Naive thymus-derived CD4-positive, alpha-beta T cell (primary cell): ENCODE results near the gene C2CD3. TPM values are rescaled to one million over a fixed set of nuclear protein-coding genes. Genes with fewer than 3 reads are reported as not detected.

ENCODE experiments used
- ATAC-seq: fragments of 150-1000 bp; cut with Tn5 transposase; 2 replicates; pipeline ENCODE4 v1.10.0; 2021; ENCODE audit warnings: mild to moderate bottlenecking, moderate library complexity
- CTCF ChIA-PET: fragments of 350-600 bp; sonication (Branson Sonifier 250); formaldehyde crosslinking; loops from one replicate; lab custom pipeline; 2021; ENCODE audit warnings: antibody characterized with exemption; lab: Charles Lee
- POLR2A ChIA-PET: fragments of 350-600 bp; sonication (Branson Sonifier 250); formaldehyde crosslinking; loops from one replicate; lab custom pipeline; 2021; ENCODE audit warnings: antibody characterized with exemption, inconsistent platforms; lab: Charles Lee
- DNase-seq, 9 donors: peaks; one replicate each; pipeline versions ENCODE4 v3.0.0 to v3.0.0-alpha.2; 2020 to 2022; ENCODE audit warnings: mixed read lengths in 1 of 9
- H3K27ac ChIP-seq: one replicate; pipeline ENCODE4 v1.7.0; 2013; ENCODE audit warnings: mild to moderate bottlenecking, low read depth, low read length, moderate library complexity
- H3K27me3 ChIP-seq, 2 donors: one replicate each; pipeline ENCODE4 v1.7.0; 2013; ENCODE audit warnings: low read length in 2 of 2, mild to moderate bottlenecking in 2 of 2, moderate library complexity in 2 of 2; ENCODE audit not compliant: control insufficient read depth in 2 of 2, insufficient read depth in 2 of 2
- H3K36me3 ChIP-seq, 3 experiments: 1 replicate in 2 of 3; 2 replicates in 1 of 3; pipeline ENCODE4 v1.7.0; 2013; ENCODE audit warnings: low read length in 3 of 3, mild to moderate bottlenecking in 3 of 3, moderate library complexity in 1 of 3; ENCODE audit not compliant: insufficient read depth in 3 of 3, control insufficient read depth in 2 of 3
- H3K4me1 ChIP-seq, 2 donors: one replicate each; pipeline ENCODE4 v1.7.0; 2013; ENCODE audit warnings: low read length in 2 of 2, mild to moderate bottlenecking in 2 of 2, moderate library complexity in 1 of 2; ENCODE audit not compliant: control insufficient read depth in 2 of 2, insufficient read depth in 2 of 2
- H3K4me3 ChIP-seq: 2 replicates; pipeline ENCODE4 v1.7.0; 2013; ENCODE audit warnings: mild to moderate bottlenecking, low read length
- H3K9me3 ChIP-seq, 3 experiments: 1 replicate in 2 of 3; 2 replicates in 1 of 3; pipeline ENCODE4 v1.7.0; 2013; ENCODE audit warnings: low read length in 3 of 3; ENCODE audit not compliant: control insufficient read depth in 2 of 3
- H3K27ac Mint-ChIP-seq, 9 donors: one replicate each; pipeline ENCODE4 v1.8.0; 2020 to 2022; ENCODE audit warnings: mixed read lengths in 9 of 9, mild to moderate bottlenecking in 8 of 9, moderate library complexity in 5 of 9, inconsistent platforms in 2 of 9
- H3K27me3 Mint-ChIP-seq, 5 donors: one replicate each; pipeline ENCODE4 v1.8.0; 2021 to 2022; ENCODE audit warnings: mixed read lengths in 5 of 5, mild to moderate bottlenecking in 1 of 5
- H3K36me3 Mint-ChIP-seq, 5 donors: one replicate each; pipeline ENCODE4 v1.8.0; 2020 to 2022; ENCODE audit warnings: mixed read lengths in 5 of 5, mild to moderate bottlenecking in 3 of 5, inconsistent platforms in 1 of 5
- H3K4me1 Mint-ChIP-seq, 7 donors: one replicate each; pipeline ENCODE4 v1.8.0; 2020 to 2022; ENCODE audit warnings: mixed read lengths in 7 of 7, mild to moderate bottlenecking in 3 of 7, inconsistent platforms in 1 of 7
- H3K4me3 Mint-ChIP-seq, 10 donors: one replicate each; pipeline ENCODE4 v1.8.0; 2020 to 2022; ENCODE audit warnings: mild to moderate bottlenecking in 10 of 10, mixed read lengths in 10 of 10, moderate library complexity in 6 of 10, inconsistent platforms in 2 of 10
- H3K9me3 Mint-ChIP-seq, 11 donors: one replicate each; pipeline ENCODE4 v1.8.0; 2020 to 2022; ENCODE audit warnings: mixed read lengths in 11 of 11, mild to moderate bottlenecking in 4 of 11, inconsistent platforms in 1 of 11, moderate library complexity in 1 of 11
- intact Hi-C, 2 donors: fragments of 100-400 bp; cut with micrococcal nuclease; formaldehyde crosslinking; loops; one replicate each; pipeline ENCODE4 v1.15.1; 2023
- polyA plus RNA-seq, 2 donors: library from polyadenylated mRNA; unstranded; fragments of 300-500 nt; fragmentation: Illumina TruSeq; gene quantifications; one replicate each; pipeline ENCODE4 v1.2.3, GENCODE V29; 2021
- total RNA-seq, 6 experiments: library from RNA in 5 of 6; stranded (reverse) in 5 of 6; gene quantifications; 1 replicate in 5 of 6; 2 replicates in 1 of 6; pipeline ENCODE4 v1.2.3 and lab custom pipeline; 2021 to 2026

Gene C2CD3
- total and polyA plus RNA-seq, 7 experiments from 2014 or later: 8.0 to 42.5 (median 34.6) TPM

DNA sequence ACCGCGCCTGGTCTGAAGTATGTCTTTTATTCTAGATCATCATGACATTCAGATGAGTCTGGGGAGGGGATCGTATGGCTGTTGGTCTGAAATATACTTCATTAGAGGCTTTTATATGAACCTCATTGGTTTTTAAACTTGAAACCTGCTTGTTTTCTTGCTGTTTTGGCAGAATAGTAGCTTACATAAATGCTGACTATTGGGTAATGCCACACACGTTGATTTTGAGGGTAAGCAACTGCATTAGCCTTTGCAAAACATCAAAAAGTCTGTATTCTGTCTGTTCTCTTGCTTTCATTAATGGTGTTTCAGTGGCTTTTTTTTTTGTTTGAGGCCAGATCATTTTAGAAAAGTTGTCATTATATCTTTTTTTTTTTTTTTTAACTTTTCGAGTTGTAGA lies 14.5 kb upstream of the C2CD3 start:
- Mint-ChIP-seq H3K4me3 (no peak overlapping the region), H3K27ac (peak overlapping the region in 1 of 9 donors; percentile 46), H3K27me3 (no peaks in the 10 kb centered on the region), H3K4me1 (peaks cover 9 to 27% (median 20%) of the 10 kb centered on the region in 7 donors), H3K36me3 (peaks cover 10 to 36% (median 31%) of the 10 kb centered on the region in 5 donors), H3K9me3 (peaks cover 0 to 8% (median 2%) of the 10 kb centered on the region in 11 donors)
- DNase-seq (no peak), ATAC-seq (no peak)
- intact Hi-C loops: no loop called here
- Histone ChIP-seq H3K27ac (no peak overlapping the region), H3K36me3 (peaks cover 0 to 4% (median 0%) of the 10 kb centered on the region in 3 experiments), H3K4me3 (no peak overlapping the region), H3K27me3 (no peaks in the 10 kb centered on the region), H3K4me1 (no peaks in the 10 kb centered on the region), H3K9me3 (peaks cover 0 to 2% (median 0%) of the 10 kb centered on the region in 3 experiments)
- ChIA-PET CTCF (interaction anchor here (0.8 kb wide), 1 partner anchor 11 kb away, joined by 3 read pairs; no protein-coding TSS in a partner anchor), POLR2A (no interaction called here)

DNA sequence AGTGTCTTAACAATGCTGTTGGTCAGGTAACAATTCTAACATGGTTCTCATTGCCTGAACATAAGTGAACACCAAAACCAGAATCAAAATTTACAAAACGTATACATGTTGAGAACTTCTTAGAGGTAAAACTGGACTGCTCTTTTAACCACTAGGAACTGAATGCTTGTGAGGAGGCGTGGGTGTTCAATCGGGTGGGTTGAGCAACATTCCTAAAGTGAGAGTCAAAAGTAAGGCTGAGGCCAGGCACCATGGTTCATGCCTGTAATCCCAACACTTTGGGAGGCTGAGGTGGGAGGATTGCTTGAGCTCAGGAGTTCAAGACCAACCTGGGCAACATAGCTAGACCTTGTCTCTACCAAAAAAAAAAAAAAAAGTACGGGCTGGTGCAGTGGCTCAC lies 11.8 kb upstream of the C2CD3 start:
- Histone ChIP-seq H3K27ac (no peak overlapping the region), H3K36me3 (no peaks in the 10 kb centered on the region), H3K9me3 (no peaks in the 10 kb centered on the region), H3K4me3 (no peak overlapping the region), H3K27me3 (no peaks in the 10 kb centered on the region), H3K4me1 (no peaks in the 10 kb centered on the region)
- Mint-ChIP-seq H3K4me1 (peaks cover 11 to 41% (median 29%) of the 10 kb centered on the region in 7 donors), H3K27me3 (no peaks in the 10 kb centered on the region), H3K9me3 (no peaks in the 10 kb centered on the region), H3K4me3 (no peak overlapping the region), H3K27ac (no peak overlapping the region), H3K36me3 (peaks cover 4 to 30% (median 25%) of the 10 kb centered on the region in 5 donors)
- POLR2A ChIA-PET: no interaction called here
- intact Hi-C loops: no loop called here
- DNase-seq (no peak), ATAC-seq (no peak)
- CTCF ChIA-PET: no interaction called here

DNA sequence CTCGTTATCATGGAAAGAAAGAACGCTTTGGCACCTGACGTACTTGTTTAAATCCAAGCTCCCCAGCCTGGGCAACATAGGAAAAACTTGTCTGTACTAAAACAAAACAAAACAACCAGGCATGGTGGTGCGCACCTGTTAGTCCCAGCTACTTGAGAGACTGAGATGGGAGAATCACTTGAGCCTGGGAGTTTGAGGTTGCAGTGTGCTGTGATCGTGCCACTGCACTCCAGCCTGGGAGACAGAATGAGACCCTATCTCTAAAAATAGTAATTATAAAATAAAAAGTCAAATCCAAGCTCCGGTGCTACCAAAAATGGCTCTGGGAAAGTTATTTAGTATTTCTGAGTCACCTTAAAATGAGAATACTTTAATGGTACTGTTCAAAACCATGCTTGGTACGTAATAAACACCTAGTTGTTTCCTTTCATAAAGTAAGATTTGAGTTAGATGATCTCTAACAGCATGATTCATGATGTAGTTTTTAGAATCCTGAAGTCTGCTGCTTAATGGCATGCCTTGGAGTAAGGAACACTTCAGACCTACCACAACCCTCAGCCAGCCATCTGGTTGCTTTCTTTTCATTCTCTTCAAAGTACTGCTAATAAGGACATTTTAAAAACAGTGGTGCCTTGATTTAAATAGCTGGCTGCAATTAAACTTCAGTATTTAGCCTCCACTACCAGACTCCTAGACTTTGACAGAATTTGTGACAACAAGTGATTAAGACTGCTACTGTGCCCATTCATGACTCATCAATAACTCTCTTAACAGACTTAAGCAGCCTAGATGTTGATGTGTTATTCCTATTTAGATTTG lies 8.6 kb upstream of the C2CD3 start:
- Mint-ChIP-seq H3K4me1 (peaks cover 5 to 36% (median 19%) of the 10 kb centered on the region in 7 donors), H3K27me3 (no peaks in the 10 kb centered on the region), H3K36me3 (peaks cover 4 to 19% (median 15%) of the 10 kb centered on the region in 5 donors), H3K4me3 (no peak overlapping the region), H3K9me3 (no peaks in the 10 kb centered on the region), H3K27ac (peak overlapping the region in 1 of 9 donors; percentile 57)
- DNase-seq (no peak), ATAC-seq (no peak)
- intact Hi-C loops: loop anchor here in 1 of 2 donors (10.0 kb wide), 1 partner anchor 1635 kb away; the partner anchor contains the start of gene UVRAG
- Histone ChIP-seq H3K4me1 (no peaks in the 10 kb centered on the region), H3K27ac (no peak overlapping the region), H3K36me3 (no peaks in the 10 kb centered on the region), H3K27me3 (no peaks in the 10 kb centered on the region), H3K9me3 (no peaks in the 10 kb centered on the region), H3K4me3 (no peak overlapping the region)
- POLR2A ChIA-PET: no interaction called here
- CTCF ChIA-PET: no interaction called here

GRCh38 chr11:74175920-74176319 lies 5.1 kb upstream of the C2CD3 start:
- no peak for ATAC-seq
- H3K9me3 Mint-ChIP-seq: no peaks in the 10 kb centered on the region
- Histone ChIP-seq H3K27ac (no peak overlapping the region), H3K4me3 (no peak overlapping the region), H3K9me3 (no peaks in the 10 kb centered on the region), H3K27me3 (no peaks in the 10 kb centered on the region), H3K36me3 (peaks cover 0 to 3% (median 0%) of the 10 kb centered on the region in 3 experiments), H3K4me1 (peaks cover 14 to 15% of the 10 kb centered on the region in 2 donors)
- POLR2A ChIA-PET: no interaction called here
- peaks cover 5 to 34% (median 25%) of the 10 kb centered on the region in 7 donors for H3K4me1 Mint-ChIP-seq
- no peaks in the 10 kb centered on the region for H3K27me3 Mint-ChIP-seq
- intact Hi-C loops: loop anchor here in 1 of 2 donors (10.0 kb wide), 1 partner anchor 1639 kb away; the partner anchor contains the start of gene UVRAG
- H3K36me3 Mint-ChIP-seq: peaks cover 0 to 18% (median 17%) of the 10 kb centered on the region in 5 donors
- H3K4me3 Mint-ChIP-seq: no peak overlapping the region
- H3K27ac Mint-ChIP-seq: no peak overlapping the region
- CTCF ChIA-PET: interaction anchor here (0.6 kb wide), 1 partner anchor 204 kb away, joined by 3 read pairs; no protein-coding TSS in a partner anchor
- no peak for DNase-seq

GRCh38 chr11:74171997-74172396 lies 1.2 kb upstream of the C2CD3 start:
- Mint-ChIP-seq H3K4me3 (no peak overlapping the region), H3K27me3 (no peaks in the 10 kb centered on the region), H3K36me3 (peaks cover 0 to 17% (median 7%) of the 10 kb centered on the region in 5 donors), H3K27ac (no peak overlapping the region), H3K9me3 (no peaks in the 10 kb centered on the region), H3K4me1 (peaks cover 5 to 29% (median 18%) of the 10 kb centered on the region in 7 donors)
- H3K36me3 ChIP-seq: peaks cover 0 to 14% (median 0%) of the 10 kb centered on the region in 3 experiments
- ChIA-PET POLR2A (interaction anchor here (1.0 to 2.2 kb wide), 4 partner anchors 12 to 411 kb away, joined by 3 to 7 read pairs (median 4); partner anchors contain the start of gene RAB6A), CTCF (no interaction called here)
- ATAC-seq (no peak), DNase-seq (no peak)
- peak overlapping the region; percentile 76 for H3K27ac ChIP-seq
- H3K27me3 ChIP-seq: no peaks in the 10 kb centered on the region
- H3K4me3 ChIP-seq: peak overlapping the region; percentile 73
- H3K4me1 ChIP-seq: peaks cover 30 to 32% of the 10 kb centered on the region in 2 donors
- intact Hi-C loops: loop anchor here (1.0 to 10.0 kb wide), 25 partner anchors 60 to 1737 kb away; partner anchors contain the start of genes LIPT2 (in 2 of the 2), PGM2L1 (in 2 of the 2), POLD3 (in 2 of the 2) and RAB6A (in 2 of the 2)
- H3K9me3 ChIP-seq: no peaks in the 10 kb centered on the region

- POLR2A ChIA-PET: interaction anchor here (0.8 to 2.2 kb wide), 11 partner anchors 10 to 411 kb away, joined by 3 to 7 read pairs (median 4); partner anchors contain the start of genes LIPT2, RAB6A and UCP2
- Histone ChIP-seq H3K27ac (peak overlapping the region; percentile 76), H3K9me3 (no peaks in the 10 kb centered on the region), H3K27me3 (no peaks in the 10 kb centered on the region), H3K4me1 (peaks cover 30 to 32% of the 10 kb centered on the region in 2 donors), H3K4me3 (peak overlapping the region; percentile 73), H3K36me3 (peaks cover 0 to 18% (median 0%) of the 10 kb centered on the region in 3 experiments)
- DNase-seq (no peak), ATAC-seq (no peak)
- H3K4me1 Mint-ChIP-seq: peaks cover 5 to 33% (median 18%) of the 10 kb centered on the region in 7 donors
- peaks cover 0 to 21% (median 11%) of the 10 kb centered on the region in 5 donors for H3K36me3 Mint-ChIP-seq
- H3K4me3 Mint-ChIP-seq: no peak overlapping the region
- CTCF ChIA-PET: no interaction called here
- no peaks in the 10 kb centered on the region for H3K9me3 Mint-ChIP-seq
- intact Hi-C loops: loop anchor here (1.0 to 10.0 kb wide), 25 partner anchors 61 to 1737 kb away; partner anchors contain the start of genes LIPT2 (in 2 of the 2), PGM2L1 (in 2 of the 2), POLD3 (in 2 of the 2) and RAB6A (in 2 of the 2)
- H3K27me3 Mint-ChIP-seq: no peaks in the 10 kb centered on the region
- H3K27ac Mint-ChIP-seq: no peak overlapping the region
Measured at GRCh38 chr11:74171630-74171968, 797 bp upstream of the C2CD3 start.
